Peyer's patch (tissue), 4 donors: ENCODE measurements around the gene AHCTF1.

ENCODE experiments used
- POLR2A ChIP-seq, 2 donors: fragments of 450-650 bp; IDR thresholded peaks; one replicate each; pipeline ENCODE4 v1.5.1; 2017; ENCODE audit warnings: antibody characterized with exemption in 2 of 2, mild to moderate bottlenecking in 2 of 2, moderate library complexity in 2 of 2
- TF ChIP-seq, protein P1 (sequence below), 6 experiments: fragments of 450-650 bp in 4 of 6; fragments of 200-600 bp in 2 of 6; sonication (generic) in 1 of 6; IDR thresholded peaks; one replicate each; pipeline ENCODE4 v1.5.1; 2017 to 2019; ENCODE audit warnings: antibody characterized with exemption in 6 of 6, mild to moderate bottlenecking in 3 of 6, moderate library complexity in 1 of 6

DNA sequence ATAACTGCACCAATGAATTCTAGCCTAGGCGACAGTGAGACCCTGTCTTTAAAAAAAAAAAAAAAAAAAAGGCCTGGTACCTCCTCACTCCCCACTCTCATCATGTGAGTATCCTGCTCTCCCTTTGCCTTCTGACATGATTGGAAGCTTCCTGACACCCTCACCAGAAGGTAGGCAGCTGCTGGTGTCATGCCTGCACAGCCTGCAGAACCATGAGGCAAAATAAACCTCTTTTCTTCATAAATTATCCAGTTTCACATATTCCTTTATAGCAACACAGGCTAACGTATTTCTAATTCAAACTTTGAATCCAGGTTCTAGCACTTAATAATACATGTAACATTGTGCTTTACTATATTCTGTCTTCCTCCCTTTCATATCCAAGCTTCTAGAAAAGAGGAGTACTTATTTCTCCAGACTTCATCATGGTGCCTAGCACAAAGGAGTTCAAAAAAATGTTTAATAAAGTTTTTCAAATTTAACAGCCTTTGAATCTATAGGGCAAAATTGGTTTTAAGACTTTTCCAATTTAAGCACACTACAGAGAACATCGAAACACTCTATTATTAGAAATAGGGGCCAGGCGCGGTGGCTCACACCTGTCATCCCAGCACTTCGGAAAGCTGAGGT, 5.6 kb downstream of the AHCTF1 start:
- TF ChIP-seq, protein P1, sequence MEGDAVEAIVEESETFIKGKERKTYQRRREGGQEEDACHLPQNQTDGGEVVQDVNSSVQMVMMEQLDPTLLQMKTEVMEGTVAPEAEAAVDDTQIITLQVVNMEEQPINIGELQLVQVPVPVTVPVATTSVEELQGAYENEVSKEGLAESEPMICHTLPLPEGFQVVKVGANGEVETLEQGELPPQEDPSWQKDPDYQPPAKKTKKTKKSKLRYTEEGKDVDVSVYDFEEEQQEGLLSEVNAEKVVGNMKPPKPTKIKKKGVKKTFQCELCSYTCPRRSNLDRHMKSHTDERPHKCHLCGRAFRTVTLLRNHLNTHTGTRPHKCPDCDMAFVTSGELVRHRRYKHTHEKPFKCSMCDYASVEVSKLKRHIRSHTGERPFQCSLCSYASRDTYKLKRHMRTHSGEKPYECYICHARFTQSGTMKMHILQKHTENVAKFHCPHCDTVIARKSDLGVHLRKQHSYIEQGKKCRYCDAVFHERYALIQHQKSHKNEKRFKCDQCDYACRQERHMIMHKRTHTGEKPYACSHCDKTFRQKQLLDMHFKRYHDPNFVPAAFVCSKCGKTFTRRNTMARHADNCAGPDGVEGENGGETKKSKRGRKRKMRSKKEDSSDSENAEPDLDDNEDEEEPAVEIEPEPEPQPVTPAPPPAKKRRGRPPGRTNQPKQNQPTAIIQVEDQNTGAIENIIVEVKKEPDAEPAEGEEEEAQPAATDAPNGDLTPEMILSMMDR (IDR thresholded peaks at IDR 0.05), result no peak
- no peak for TF ChIP-seq POLR2A (IDR thresholded peaks at IDR 0.05)
